AG04450 (cell line): Measurements from ENCODE around the gene FAM217A. TPM values are rescaled to one million over a fixed set of nuclear protein-coding genes. Genes with fewer than 3 reads are reported as not detected.

Experiments used
- CTCF ChIA-PET: fragments of 300-600, 350-600 bp; formaldehyde crosslinking; extraction: SDS; loops from one replicate; lab custom pipeline; 2022; ENCODE audit warnings: antibody characterized with exemption, inconsistent platforms; lab: Charles Lee
- POLR2A ChIA-PET: fragments of 350-600 bp; formaldehyde crosslinking; extraction: SDS; loops from one replicate; lab custom pipeline; 2021; ENCODE audit warnings: antibody characterized with exemption, inconsistent platforms; lab: Yijun Ruan, JAX
- DNase-seq: peaks from one replicate; pipeline ENCODE4 v3.0.0-alpha.2; 2011; ENCODE audit warnings: low read depth, low spot score
- H3K27ac ChIP-seq: one replicate; pipeline ENCODE4 v1.5.1; 2012; ENCODE audit warnings: low read depth, low read length, control low read depth
- H3K27me3 ChIP-seq: one replicate; pipeline ENCODE4 v1.6.0; 2012; ENCODE audit warnings: low read length; ENCODE audit not compliant: control insufficient read depth, insufficient read depth
- H3K4me3 ChIP-seq: 2 replicates; pipeline ENCODE4 v1.5.1; 2011; ENCODE audit warnings: mild to moderate bottlenecking, low read depth, low read length, control low read depth
- H3K9me3 ChIP-seq: 2 replicates; pipeline ENCODE4 v1.5.1; 2012; ENCODE audit warnings: low read length; ENCODE audit not compliant: control insufficient read depth, insufficient read depth
- polyA plus RNA-seq: library from polyadenylated mRNA; depleted of rRNA; stranded (reverse); fragments of >200 nt; gene quantifications from 2 replicates; pipeline ENCODE4 v1.2.3, GENCODE V29; 2011
- TF ChIP-seq, protein P1 (sequence below): IDR thresholded peaks from 2 replicates; pipeline ENCODE4 v1.5.1; 2011; ENCODE audit warnings: low read depth, low read length, control low read depth, inconsistent platforms

FAM217A gene
- polyA plus RNA-seq, 1 experiment, result not detected

DNA sequence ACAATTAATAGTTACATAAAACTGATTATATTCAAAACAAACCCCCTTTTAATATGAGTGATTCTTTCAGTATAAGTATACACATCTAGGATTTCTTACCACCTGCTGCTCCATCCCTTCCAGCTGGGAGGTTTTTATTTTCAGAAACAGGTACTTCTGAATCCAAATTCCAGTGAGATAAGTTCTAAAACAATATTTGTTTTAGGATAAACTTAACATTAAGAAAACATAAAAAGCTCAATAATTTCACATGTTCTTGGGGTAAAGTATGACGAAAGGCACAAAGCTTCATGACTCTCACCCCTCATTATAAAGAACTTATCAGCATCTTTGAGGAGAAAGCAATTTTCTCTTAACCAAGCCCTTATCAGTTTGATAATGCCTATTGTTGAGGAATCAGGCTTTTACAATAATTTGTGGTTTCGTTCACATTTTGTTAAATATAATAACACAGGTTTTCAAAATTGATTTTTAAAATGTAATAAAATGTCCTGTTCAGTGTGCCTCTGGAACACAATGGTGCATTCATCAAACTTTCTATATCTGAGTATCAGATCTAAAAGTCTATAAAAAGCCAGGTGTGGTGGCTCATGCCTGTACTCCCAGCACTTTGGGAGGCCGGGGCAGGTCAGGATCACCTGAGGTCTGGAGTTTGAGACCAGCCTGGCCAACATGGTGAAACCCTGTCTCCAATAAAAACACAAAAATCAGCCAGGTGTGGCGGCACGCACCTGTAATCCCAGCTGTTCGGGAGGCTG is 4.3 kb downstream of the FAM217A start:
- Histone ChIP-seq H3K9me3 (peaks cover 4% of the 10 kb centered on the region), H3K27me3 (no peaks in the 10 kb centered on the region), H3K4me3 (no peak overlapping the region), H3K27ac (no peak overlapping the region)
- TF ChIP-seq, protein P1, sequence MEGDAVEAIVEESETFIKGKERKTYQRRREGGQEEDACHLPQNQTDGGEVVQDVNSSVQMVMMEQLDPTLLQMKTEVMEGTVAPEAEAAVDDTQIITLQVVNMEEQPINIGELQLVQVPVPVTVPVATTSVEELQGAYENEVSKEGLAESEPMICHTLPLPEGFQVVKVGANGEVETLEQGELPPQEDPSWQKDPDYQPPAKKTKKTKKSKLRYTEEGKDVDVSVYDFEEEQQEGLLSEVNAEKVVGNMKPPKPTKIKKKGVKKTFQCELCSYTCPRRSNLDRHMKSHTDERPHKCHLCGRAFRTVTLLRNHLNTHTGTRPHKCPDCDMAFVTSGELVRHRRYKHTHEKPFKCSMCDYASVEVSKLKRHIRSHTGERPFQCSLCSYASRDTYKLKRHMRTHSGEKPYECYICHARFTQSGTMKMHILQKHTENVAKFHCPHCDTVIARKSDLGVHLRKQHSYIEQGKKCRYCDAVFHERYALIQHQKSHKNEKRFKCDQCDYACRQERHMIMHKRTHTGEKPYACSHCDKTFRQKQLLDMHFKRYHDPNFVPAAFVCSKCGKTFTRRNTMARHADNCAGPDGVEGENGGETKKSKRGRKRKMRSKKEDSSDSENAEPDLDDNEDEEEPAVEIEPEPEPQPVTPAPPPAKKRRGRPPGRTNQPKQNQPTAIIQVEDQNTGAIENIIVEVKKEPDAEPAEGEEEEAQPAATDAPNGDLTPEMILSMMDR, result no peak
- CTCF ChIA-PET, result interaction anchor here (1.0 kb wide), 1 partner anchor 81 kb away, joined by 3 read pairs; no protein-coding TSS in a partner anchor
- POLR2A ChIA-PET, result interaction anchor here (0.6 kb wide), 1 partner anchor 13 kb away, joined by 11 read pairs; no protein-coding TSS in a partner anchor
- DNase-seq, result no peak

DNA sequence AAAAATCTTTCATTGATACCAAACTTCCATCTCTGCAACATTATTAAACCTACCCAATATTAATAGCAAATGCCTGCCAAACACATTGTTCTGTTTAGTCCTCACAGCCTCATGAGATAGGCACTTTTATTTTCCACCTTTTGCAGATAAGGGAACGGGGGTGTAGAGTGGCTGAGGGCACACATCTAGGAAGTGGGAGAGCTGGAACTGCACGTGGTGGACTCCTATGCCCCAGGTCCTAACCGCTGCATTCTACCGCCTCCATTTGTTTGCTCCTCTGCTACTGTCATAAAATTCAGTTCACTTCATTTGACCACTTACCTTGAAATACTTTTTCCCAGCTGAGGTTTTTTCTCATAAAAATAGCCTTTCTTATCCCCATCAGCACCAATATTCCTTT is 7.6 kb downstream of the FAM217A start:
- Histone ChIP-seq H3K27ac (no peak overlapping the region), H3K4me3 (no peak overlapping the region), H3K27me3 (no peaks in the 10 kb centered on the region), H3K9me3 (no peaks in the 10 kb centered on the region)
- TF ChIP-seq, protein P1, result no peak
- ChIA-PET POLR2A (no interaction called here), CTCF (no interaction called here)
- no peak for DNase-seq

DNA sequence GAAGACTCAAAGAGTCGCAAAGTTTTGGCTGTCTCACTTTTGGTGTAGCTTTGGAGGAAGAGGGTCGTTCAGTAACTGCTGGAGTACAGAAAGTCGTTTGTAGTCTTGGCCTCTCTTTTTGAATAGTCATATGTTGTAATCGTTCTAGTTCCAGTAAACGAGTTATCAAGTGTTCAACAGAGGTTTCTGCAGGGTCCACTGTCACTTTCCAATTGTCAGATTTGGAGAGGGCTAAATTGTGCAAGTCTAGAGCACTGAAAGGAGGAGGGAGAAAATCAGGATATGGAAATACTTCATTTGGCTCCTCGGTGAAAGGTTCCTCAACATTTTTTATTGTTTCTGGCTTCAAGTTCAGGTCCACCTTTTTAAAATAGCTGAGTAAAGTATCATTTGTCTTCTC is 9.7 kb downstream of the FAM217A start:
- Histone ChIP-seq H3K27me3 (no peaks in the 10 kb centered on the region), H3K4me3 (no peak overlapping the region), H3K9me3 (no peaks in the 10 kb centered on the region), H3K27ac (no peak overlapping the region)
- ChIA-PET POLR2A (no interaction called here), CTCF (interaction anchor here (0.5 kb wide), 1 partner anchor 66 kb away, joined by 3 read pairs; the partner anchor contains the start of gene ECI2)
- no peak for DNase-seq
- TF ChIP-seq, protein P1, result no peak

DNA sequence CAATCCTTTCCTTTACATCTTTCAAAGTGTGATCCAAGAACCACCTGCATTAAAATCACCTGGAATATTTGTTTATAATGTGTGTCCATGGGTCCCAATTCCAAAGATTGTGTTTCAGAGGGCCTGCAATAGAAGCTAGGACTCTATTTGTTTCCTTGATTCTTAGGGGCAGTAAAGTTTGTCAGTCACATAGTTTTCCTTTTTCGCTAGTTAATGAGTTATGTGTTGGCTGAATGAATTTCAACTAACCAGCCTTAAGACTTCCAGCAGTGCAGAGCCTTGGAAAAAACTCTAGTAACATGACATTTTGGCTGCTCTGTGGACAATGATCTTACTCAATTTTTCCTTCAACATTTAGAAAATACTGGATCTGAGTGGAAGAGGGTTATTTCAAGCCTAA is 11.3 kb downstream of the FAM217A start:
- ChIA-PET POLR2A (interaction anchor here (0.6 kb wide), 1 partner anchor 49 kb away, joined by 4 read pairs; no protein-coding TSS in a partner anchor), CTCF (interaction anchor here (0.6 kb wide), 1 partner anchor 180 kb away, joined by 3 read pairs; no protein-coding TSS in a partner anchor)
- Histone ChIP-seq H3K27me3 (no peaks in the 10 kb centered on the region), H3K4me3 (no peak overlapping the region), H3K27ac (no peak overlapping the region), H3K9me3 (no peaks in the 10 kb centered on the region)
- no peak for DNase-seq
- TF ChIP-seq, protein P1, result no peak
